Epidermal melanocyte (primary cell): ENCODE measurements around the gene APBB1IP.
"Not testable (repeated sequence)": the region's sequence is repeated elsewhere in the genome, so short reads cannot be mapped to it uniquely, and the experiment has no call there.

Source experiments
- DNase-seq: peaks from one replicate; pipeline ENCODE4 v3.0.0; 2011; ENCODE audit warnings: low spot score; ENCODE audit not compliant: insufficient read length

APBB1IP gene

GRCh38 chr10:26441491-26442214 lies 3.5 kb downstream of the APBB1IP start:
- DNase-seq = no peak

- DNase-seq = no peak
These were observed 7.4 kb downstream of the APBB1IP start for GRCh38 chr10:26445411-26446031.

GRCh38 chr10:26446258-26446657 lies 8.1 kb downstream of the APBB1IP start:
- DNase-seq = no peak

GRCh38 chr10:26448292-26448691 lies 10.2 kb downstream of the APBB1IP start:
- no peak for DNase-seq

- DNase-seq = no peak
These were observed 10.7 kb downstream of the APBB1IP start for GRCh38 chr10:26448706-26449435.

GRCh38 chr10:26449726-26450125 lies 11.6 kb downstream of the APBB1IP start:
- DNase-seq = no peak

GRCh38 chr10:26451903-26452302 lies 13.8 kb downstream of the APBB1IP start:
- no peak for DNase-seq

GRCh38 chr10:26453850-26454249 lies 15.7 kb downstream of the APBB1IP start:
- DNase-seq = no peak

- no peak for DNase-seq
These were observed 16.8 kb downstream of the APBB1IP start for GRCh38 chr10:26454891-26455290.

- DNase-seq = no peak
These were observed 17.6 kb downstream of the APBB1IP start for GRCh38 chr10:26455567-26456315.

- DNase-seq = no peak
These were observed 18.9 kb downstream of the APBB1IP start for GRCh38 chr10:26457088-26457487.

- DNase-seq = no peak
These were observed 22.6 kb downstream of the APBB1IP start for GRCh38 chr10:26460736-26461135.

- DNase-seq = no peak
These were observed 25.8 kb downstream of the APBB1IP start for GRCh38 chr10:26463986-26464385.

GRCh38 chr10:26464632-26465280 lies 26.6 kb downstream of the APBB1IP start:
- DNase-seq = no peak

GRCh38 chr10:26466531-26466930 lies 28.4 kb downstream of the APBB1IP start:
- DNase-seq = not testable (repeated sequence)

GRCh38 chr10:26467639-26468038 lies 29.5 kb downstream of the APBB1IP start:
- no peak for DNase-seq

- DNase-seq = no peak
These were observed 30.1 kb downstream of the APBB1IP start for GRCh38 chr10:26468291-26468690.

GRCh38 chr10:26468700-26469099 lies 30.6 kb downstream of the APBB1IP start:
- DNase-seq = no peak

GRCh38 chr10:26472492-26472778 lies 34.3 kb downstream of the APBB1IP start:
- DNase-seq = no peak

- DNase-seq = no peak
These were observed 35.9 kb downstream of the APBB1IP start for GRCh38 chr10:26474026-26474425.

GRCh38 chr10:26474845-26475244 lies 36.7 kb downstream of the APBB1IP start:
- DNase-seq = not testable (repeated sequence)
